Loucy (cell line): ENCODE measurements around the gene PHACTR1.
A peak's percentile ranks its signal among the peaks of the same experiment; 100 is the strongest.

Experiments
- H2AFZ ChIP-seq: fragments of 200-600 bp; sonication (generic); 2 replicates; pipeline ENCODE4 v1.6.0; 2016; ENCODE audit warnings: antibody characterized with exemption, mild to moderate bottlenecking, low read length, moderate library complexity
- H3F3A ChIP-seq: fragments of 200-600 bp; 2 replicates; pipeline ENCODE4 v1.6.0; 2016; ENCODE audit warnings: antibody characterized with exemption, low read depth, mild to moderate bottlenecking
- H3K27me3 ChIP-seq: fragments of 200-600 bp; sonication (generic); 2 replicates; pipeline ENCODE4 v1.6.1; 2014; ENCODE audit warnings: low read length, mild to moderate bottlenecking; ENCODE audit not compliant: insufficient read depth, poor library complexity, severe bottlenecking
- H3K36me3 ChIP-seq: fragments of 200-600 bp; sonication (generic); 2 replicates; pipeline ENCODE4 v1.6.1; 2016; ENCODE audit warnings: low read length; ENCODE audit not compliant: insufficient read depth
- H3K4me1 ChIP-seq: fragments of 200-600 bp; sonication (generic); 2 replicates; pipeline ENCODE4 v1.5.1; 2014; ENCODE audit warnings: low read length, mild to moderate bottlenecking; ENCODE audit not compliant: insufficient read depth, poor library complexity, severe bottlenecking
- H3K4me2 ChIP-seq: fragments of 200-600 bp; sonication (generic); 2 replicates; pipeline ENCODE4 v1.6.0; 2014; ENCODE audit warnings: antibody characterized with exemption, low read length, low read depth, mild to moderate bottlenecking; ENCODE audit not compliant: poor library complexity, severe bottlenecking
- H3K4me3 ChIP-seq: fragments of 200-600 bp; sonication (generic); 2 replicates; pipeline ENCODE4 v1.5.1; 2014; ENCODE audit warnings: low read length, mild to moderate bottlenecking, mixed read lengths; ENCODE audit not compliant: poor library complexity, severe bottlenecking
- H3K79me2 ChIP-seq: fragments of 200-600 bp; sonication (generic); 2 replicates; pipeline ENCODE4 v1.6.1; 2014; ENCODE audit warnings: low read length; ENCODE audit not compliant: insufficient read depth
- H3K9ac ChIP-seq: fragments of 200-600 bp; sonication (generic); 2 replicates; pipeline ENCODE4 v1.6.0; 2014; ENCODE audit warnings: mild to moderate bottlenecking, low read depth, low read length, moderate library complexity; ENCODE audit not compliant: poor library complexity, severe bottlenecking
- H3K9me2 ChIP-seq: fragments of 200-600 bp; sonication (generic); replicated peaks from 2 replicates; pipeline ENCODE4 v1.6.1; 2016; ENCODE audit warnings: low read depth, low read length, mixed read lengths
- H3K9me3 ChIP-seq: fragments of 200-600 bp; sonication (generic); 2 replicates; pipeline ENCODE4 v1.6.1; 2014; ENCODE audit warnings: mild to moderate bottlenecking, antibody characterized with exemption, low read length, low read depth; ENCODE audit not compliant: insufficient read depth
- H4K20me1 ChIP-seq: fragments of 200-600 bp; sonication (generic); 2 replicates; pipeline ENCODE4 v1.6.0; 2014; ENCODE audit warnings: antibody characterized with exemption, low read length, mild to moderate bottlenecking; ENCODE audit not compliant: insufficient read depth, poor library complexity, severe bottlenecking
- EZH2phosphoT487 ChIP-seq: fragments of 200-600 bp; IDR thresholded peaks from 2 replicates; pipeline ENCODE4 v1.6.1; 2018; ENCODE audit warnings: antibody characterized with exemption, mild to moderate bottlenecking, moderate library complexity, borderline replicate concordance
- TF ChIP-seq, protein P1 (sequence below): fragments of 200-600 bp; sonication (generic); conservative IDR thresholded peaks from 2 replicates; pipeline ENCODE4 v1.5.1; 2014; ENCODE audit warnings: mild to moderate bottlenecking, antibody characterized with exemption, low read length

The PHACTR1 gene

DNA sequence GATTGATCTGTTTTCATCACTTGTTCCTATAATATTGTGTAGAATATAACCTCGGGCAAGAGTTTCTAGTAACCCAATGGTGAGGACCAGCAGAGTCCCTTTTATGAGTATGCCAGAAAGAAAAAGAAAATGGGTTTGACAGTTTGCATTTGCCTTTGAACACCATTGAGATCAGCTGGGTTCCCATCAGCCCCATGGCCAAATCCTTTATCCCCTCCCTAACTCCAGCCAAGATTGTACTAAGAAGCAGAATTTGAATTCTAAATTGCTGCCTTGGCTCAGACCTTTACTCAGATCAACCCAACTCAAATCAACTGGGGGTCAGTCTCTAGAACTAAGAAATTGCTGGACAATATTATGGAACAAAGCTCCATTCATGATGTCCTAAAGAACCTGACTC, 424.4 kb downstream of the PHACTR1 start:
- no peaks in the 10 kb centered on the region for H3K9me3 ChIP-seq
- no peaks in the 10 kb centered on the region for H3K27me3 ChIP-seq
- H3K4me2 ChIP-seq = no peak overlapping the region
- H2AFZ ChIP-seq = 0 out of 2 replicates have a peak overlapping the region, but pooled peaks have one; percentile 2
- TF ChIP-seq, protein P1, sequence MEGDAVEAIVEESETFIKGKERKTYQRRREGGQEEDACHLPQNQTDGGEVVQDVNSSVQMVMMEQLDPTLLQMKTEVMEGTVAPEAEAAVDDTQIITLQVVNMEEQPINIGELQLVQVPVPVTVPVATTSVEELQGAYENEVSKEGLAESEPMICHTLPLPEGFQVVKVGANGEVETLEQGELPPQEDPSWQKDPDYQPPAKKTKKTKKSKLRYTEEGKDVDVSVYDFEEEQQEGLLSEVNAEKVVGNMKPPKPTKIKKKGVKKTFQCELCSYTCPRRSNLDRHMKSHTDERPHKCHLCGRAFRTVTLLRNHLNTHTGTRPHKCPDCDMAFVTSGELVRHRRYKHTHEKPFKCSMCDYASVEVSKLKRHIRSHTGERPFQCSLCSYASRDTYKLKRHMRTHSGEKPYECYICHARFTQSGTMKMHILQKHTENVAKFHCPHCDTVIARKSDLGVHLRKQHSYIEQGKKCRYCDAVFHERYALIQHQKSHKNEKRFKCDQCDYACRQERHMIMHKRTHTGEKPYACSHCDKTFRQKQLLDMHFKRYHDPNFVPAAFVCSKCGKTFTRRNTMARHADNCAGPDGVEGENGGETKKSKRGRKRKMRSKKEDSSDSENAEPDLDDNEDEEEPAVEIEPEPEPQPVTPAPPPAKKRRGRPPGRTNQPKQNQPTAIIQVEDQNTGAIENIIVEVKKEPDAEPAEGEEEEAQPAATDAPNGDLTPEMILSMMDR = no peak
- no peak for TF ChIP-seq EZH2phosphoT487
- H3K4me1 ChIP-seq = peaks cover 14% of the 10 kb centered on the region
- no peaks in the 10 kb centered on the region for H3K36me3 ChIP-seq
- H3F3A ChIP-seq = no peaks in the 10 kb centered on the region
- no peaks in the 10 kb centered on the region for H3K79me2 ChIP-seq
- H3K9me2 ChIP-seq = no peaks in the 10 kb centered on the region
- no peak overlapping the region for H3K4me3 ChIP-seq
- H4K20me1 ChIP-seq = no peaks in the 10 kb centered on the region
- no peak overlapping the region for H3K9ac ChIP-seq

DNA sequence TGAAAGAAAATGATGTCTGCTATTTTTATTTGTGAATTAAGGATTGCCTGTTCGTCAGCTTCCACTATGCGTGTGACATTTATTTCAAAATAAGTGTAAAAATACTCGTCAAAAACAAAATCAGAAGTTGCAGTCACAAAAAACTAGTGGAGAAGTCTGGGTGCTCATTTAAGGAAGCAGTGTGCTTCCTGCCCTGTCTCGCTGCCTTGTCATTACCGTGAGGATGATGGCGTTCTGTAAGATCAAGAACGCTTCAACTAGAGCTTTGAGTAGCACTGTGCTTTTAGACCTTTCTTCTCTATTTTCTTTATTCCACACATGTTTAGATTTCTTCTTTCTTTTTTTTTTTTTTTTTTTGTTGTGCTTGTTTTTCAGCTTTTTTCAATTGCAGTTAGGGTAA, 424.8 kb downstream of the PHACTR1 start:
- TF ChIP-seq EZH2phosphoT487 = no peak
- TF ChIP-seq, protein P1 = no peak
- H3K27me3 ChIP-seq = no peaks in the 10 kb centered on the region
- no peak overlapping the region for H3K4me2 ChIP-seq

DNA sequence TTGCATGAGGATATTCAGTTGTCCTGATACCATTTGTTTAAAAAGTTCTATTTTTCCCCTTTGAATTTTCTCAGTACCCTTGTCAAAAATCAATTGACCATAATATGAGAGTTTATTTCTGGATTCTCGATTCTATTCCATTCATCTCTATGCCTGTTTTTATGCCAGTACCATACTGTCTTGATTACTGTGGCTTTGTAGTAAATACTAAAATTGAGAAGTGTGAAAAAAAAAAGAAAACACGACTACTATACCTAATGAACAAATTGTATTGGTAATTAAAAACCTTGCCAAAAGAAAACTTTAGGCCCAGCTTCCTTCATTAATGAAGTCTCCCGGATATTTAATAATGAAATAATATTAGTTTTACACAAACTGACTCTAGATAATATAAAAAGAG, 426.0 kb downstream of the PHACTR1 start:
- H3F3A ChIP-seq = no peaks in the 10 kb centered on the region
- H3K9me3 ChIP-seq = no peaks in the 10 kb centered on the region
- H3K9ac ChIP-seq = no peak overlapping the region
- no peaks in the 10 kb centered on the region for H3K36me3 ChIP-seq
- H3K4me2 ChIP-seq = no peak overlapping the region
- H3K27me3 ChIP-seq = no peaks in the 10 kb centered on the region
- H2AFZ ChIP-seq = no peak overlapping the region
- H3K4me1 ChIP-seq = peaks cover 14% of the 10 kb centered on the region
- H3K79me2 ChIP-seq = no peaks in the 10 kb centered on the region
- H4K20me1 ChIP-seq = no peaks in the 10 kb centered on the region
- TF ChIP-seq, protein P1 = no peak
- no peak for TF ChIP-seq EZH2phosphoT487
- H3K9me2 ChIP-seq = no peaks in the 10 kb centered on the region
- no peak overlapping the region for H3K4me3 ChIP-seq

More for the DNA sequence above, 424.8 kb downstream of the PHACTR1 start:
- H3F3A ChIP-seq = no peaks in the 10 kb centered on the region
- no peaks in the 10 kb centered on the region for H3K36me3 ChIP-seq
- no peaks in the 10 kb centered on the region for H3K9me3 ChIP-seq
- no peaks in the 10 kb centered on the region for H4K20me1 ChIP-seq
- H3K9ac ChIP-seq = no peak overlapping the region
- H3K4me1 ChIP-seq = peaks cover 14% of the 10 kb centered on the region
- 0 out of 2 replicates have a peak overlapping the region, but pooled peaks have one; percentile 2 for H2AFZ ChIP-seq
- no peaks in the 10 kb centered on the region for H3K9me2 ChIP-seq
- no peak overlapping the region for H3K4me3 ChIP-seq
- H3K79me2 ChIP-seq = no peaks in the 10 kb centered on the region
